ENCODE results near the gene FNDC3B. TPM values are rescaled to one million over a fixed set of nuclear protein-coding genes. Genes with fewer than 3 reads are reported as not detected.

FNDC3B gene
- total and polyA plus RNA-seq, 2 of the 8 experiments (the other 6 are each of a cell fraction or from before 2014, with no cell fraction given) = 14.1 to 44.4 TPM

GRCh38 chr3:172184106-172184822 is 144.9 kb downstream of the FNDC3B start:
- no peak overlapping the region for H3K4me2 ChIP-seq (ENCODE audit: insufficient read depth in 1 of 2, low read depth in 2 of 2, low read length in 2 of 2)
- no peak for DNase-seq (ENCODE audit: low read depth in 1 of 2, low spot score in 2 of 2)
- peaks cover 0 to 2% of the 10 kb centered on the region in 2 experiments for H4K20me1 ChIP-seq (replicated peaks in 1 of 2; ENCODE audit: control insufficient read depth in 1 of 2, insufficient read depth in 2 of 2, low read length in 2 of 2)
- no peak for TF ChIP-seq BRCA1 (IDR thresholded peaks at IDR 0.05; ENCODE audit: low read depth, low read length)
- TF ChIP-seq POLR2AphosphoS5 (IDR thresholded peaks at IDR 0.05; ENCODE audit: low read depth, low read length) = no peak
- no peak for TF ChIP-seq EGR1 (IDR thresholded peaks at IDR 0.05; ENCODE audit: borderline replicate concordance, low read depth, low read length)
- TF ChIP-seq ASH2L (IDR thresholded peaks at IDR 0.05; ENCODE audit: low read length) = no peak
- no peak for TF ChIP-seq SP4 (IDR thresholded peaks at IDR 0.05; ENCODE audit: low read length)
- no peak for TF ChIP-seq TAF7 (optimal IDR thresholded peaks at IDR 0.05; ENCODE audit: borderline replicate concordance, low read depth, low read length)
- TF ChIP-seq TAF1 (IDR thresholded peaks at IDR 0.05; ENCODE audit: low read depth, low read length) = no peak
- H2AFZ ChIP-seq (ENCODE audit: low read length) = no peak overlapping the region
- CTCF ChIA-PET (ENCODE audit: partially characterized antibody) = no interaction called here
- H2BK5ac ChIP-seq (ENCODE audit: low read depth, low read length) = no peak overlapping the region
- H3K9ac ChIP-seq (replicated peaks in 1 of 4; ENCODE audit: extremely low read depth in 1 of 4, low read depth in 3 of 4, low read length in 3 of 4) = no peak overlapping the region
- H3K27me3 ChIP-seq (replicated peaks in 1 of 4; ENCODE audit: control insufficient read depth in 3 of 4, extremely low read depth in 1 of 4, insufficient read depth in 3 of 4, low read length in 3 of 4) = no peaks in the 10 kb centered on the region
- H3K23ac ChIP-seq (ENCODE audit: insufficient read length) = no peak overlapping the region
- no peak overlapping the region for H2BK12ac ChIP-seq (ENCODE audit: low read depth, low read length)
- no peak overlapping the region for H4K8ac ChIP-seq (ENCODE audit: extremely low read depth, insufficient read depth, low read length)
- no peaks in the 10 kb centered on the region for H3K9me3 ChIP-seq (ENCODE audit: insufficient read depth in 2 of 2, low read depth in 1 of 2, low read length in 1 of 2)
- H3K4me1 ChIP-seq (replicated peaks in 1 of 4; ENCODE audit: control insufficient read depth in 3 of 4, insufficient read depth in 4 of 4, low read length in 3 of 4) = peaks cover 4 to 6% (median 5%) of the 10 kb centered on the region in 4 experiments; a peak in 5 of 7 replicates
- H3K14ac ChIP-seq (ENCODE audit: insufficient read length) = no peak overlapping the region
- H3K4ac ChIP-seq (replicated peaks; ENCODE audit: insufficient read length, low read depth, low read length) = no peak overlapping the region
- no peak overlapping the region for H3K4me3 ChIP-seq (ENCODE audit: extremely low read depth in 1 of 4, insufficient read depth in 2 of 4, low read depth in 3 of 4, low read length in 4 of 4)
- no peak overlapping the region for H2BK15ac ChIP-seq (ENCODE audit: low read length)
- no peak overlapping the region for H4K91ac ChIP-seq (replicated peaks; ENCODE audit: insufficient read length, low read length)
- no peak overlapping the region for H3K27ac ChIP-seq (ENCODE audit: low read depth, low read length)
- peaks cover 7 to 57% of the 10 kb centered on the region in 2 experiments; a peak in 3 of 4 replicates for H3K79me2 ChIP-seq (ENCODE audit: control insufficient read depth in 1 of 2, insufficient read depth in 2 of 2, low read length in 2 of 2)
- no peak for FAIRE-seq
- POLR2A ChIA-PET (ENCODE audit: partially characterized antibody) = interaction anchor here (1.0 kb wide), 1 partner anchor 12 kb away, joined by 3 read pairs; no protein-coding TSS in a partner anchor
- H3K56ac ChIP-seq (replicated peaks; ENCODE audit: insufficient read length, low read depth, low read length) = no peak overlapping the region
- H3K23me2 ChIP-seq (ENCODE audit: low read depth, low read length) = no peaks in the 10 kb centered on the region
- 84% methylated on average over 3 of the region's 3 CpGs; no CpG with 5 or more reads in 1 of the 2 experiments for WGBS, 2 experiments (ENCODE audit: extremely low coverage in 1 of 2, insufficient coverage in 1 of 2, insufficient read length in 1 of 2, insufficient replicate concordance in 2 of 2, low coverage in 1 of 2, low lambda C conversion rate in 2 of 2, missing lambda C conversion rate in 1 of 2)
- no peak overlapping the region for H2AK5ac ChIP-seq (ENCODE audit: low read depth, low read length)
- no peaks in the 10 kb centered on the region for H3K36me3 ChIP-seq (ENCODE audit: control insufficient read depth in 2 of 4, insufficient read depth in 4 of 4, low read length in 3 of 4)
- H4K5ac ChIP-seq (ENCODE audit: insufficient read length, low read depth, low read length) = no peak overlapping the region
- peaks cover 5% of the 10 kb centered on the region; the same call in 1 of the 2 replicates for H3K79me1 ChIP-seq (ENCODE audit: low read depth, low read length)
- no peak overlapping the region for H2BK120ac ChIP-seq (replicated peaks; ENCODE audit: low read depth, low read length)
- no peak overlapping the region for H2BK20ac ChIP-seq (ENCODE audit: low read length)
- H3K18ac ChIP-seq (ENCODE audit: extremely low read depth, low read length) = no peak overlapping the region
